ENCODE data around the gene SHISA7.

DNA sequence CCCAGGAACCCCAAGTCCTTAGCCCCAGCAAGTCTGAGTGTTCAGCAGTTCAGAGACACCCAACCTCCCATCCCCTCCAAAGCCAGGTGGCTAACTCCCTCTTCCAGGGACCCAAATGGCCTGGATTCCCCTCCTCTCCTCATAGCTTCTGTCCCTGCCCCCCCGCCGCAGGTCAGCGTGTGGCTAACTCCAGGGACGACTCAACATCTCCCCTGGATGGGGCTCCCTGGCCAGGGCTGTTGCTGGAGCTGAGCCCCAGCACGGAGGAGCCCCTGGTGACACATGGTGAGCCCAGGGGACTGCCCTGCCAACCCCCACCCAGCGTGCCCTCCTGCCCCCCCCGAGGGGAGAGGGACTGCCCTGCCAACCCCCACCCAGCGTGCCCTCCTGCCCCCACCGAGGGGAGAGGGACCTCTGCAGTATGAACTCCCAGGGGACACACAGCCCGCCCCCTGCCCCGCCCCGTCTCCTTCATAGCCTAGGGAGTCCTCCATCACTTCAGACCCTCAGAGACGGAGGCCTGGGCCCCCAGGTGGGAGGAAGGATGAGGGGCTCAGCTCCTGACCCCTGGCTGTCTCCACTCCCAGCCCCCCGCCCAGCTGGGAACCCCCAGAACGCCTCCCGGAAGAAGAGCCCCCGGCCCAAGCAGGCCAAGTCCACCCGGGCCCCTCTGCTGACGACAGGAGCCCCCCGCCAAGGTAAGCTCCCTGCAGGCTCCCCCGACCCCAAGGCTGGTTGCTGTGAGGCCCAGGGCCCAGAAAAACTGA is 46.8 kb upstream of the SHISA7 start:
- TF ChIP-seq POLR2AphosphoS5 (IDR thresholded peaks at IDR 0.05; ENCODE audit: insufficient read depth in 1 of 2, low read depth in 1 of 2) (no peak), POLR2A (IDR thresholded peaks at IDR 0.05) (no peak)
- TF ChIP-seq, protein P1, sequence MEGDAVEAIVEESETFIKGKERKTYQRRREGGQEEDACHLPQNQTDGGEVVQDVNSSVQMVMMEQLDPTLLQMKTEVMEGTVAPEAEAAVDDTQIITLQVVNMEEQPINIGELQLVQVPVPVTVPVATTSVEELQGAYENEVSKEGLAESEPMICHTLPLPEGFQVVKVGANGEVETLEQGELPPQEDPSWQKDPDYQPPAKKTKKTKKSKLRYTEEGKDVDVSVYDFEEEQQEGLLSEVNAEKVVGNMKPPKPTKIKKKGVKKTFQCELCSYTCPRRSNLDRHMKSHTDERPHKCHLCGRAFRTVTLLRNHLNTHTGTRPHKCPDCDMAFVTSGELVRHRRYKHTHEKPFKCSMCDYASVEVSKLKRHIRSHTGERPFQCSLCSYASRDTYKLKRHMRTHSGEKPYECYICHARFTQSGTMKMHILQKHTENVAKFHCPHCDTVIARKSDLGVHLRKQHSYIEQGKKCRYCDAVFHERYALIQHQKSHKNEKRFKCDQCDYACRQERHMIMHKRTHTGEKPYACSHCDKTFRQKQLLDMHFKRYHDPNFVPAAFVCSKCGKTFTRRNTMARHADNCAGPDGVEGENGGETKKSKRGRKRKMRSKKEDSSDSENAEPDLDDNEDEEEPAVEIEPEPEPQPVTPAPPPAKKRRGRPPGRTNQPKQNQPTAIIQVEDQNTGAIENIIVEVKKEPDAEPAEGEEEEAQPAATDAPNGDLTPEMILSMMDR (IDR thresholded peaks at IDR 0.05), result no peak
